ENCODE results near the gene TTI1.

The TTI1 gene

GRCh38 chr20:38054647-38055046, 21.4 kb upstream of the TTI1 start:
- H3K36me3 ChIP-seq = peaks cover 56% of the 10 kb centered on the region

DNA sequence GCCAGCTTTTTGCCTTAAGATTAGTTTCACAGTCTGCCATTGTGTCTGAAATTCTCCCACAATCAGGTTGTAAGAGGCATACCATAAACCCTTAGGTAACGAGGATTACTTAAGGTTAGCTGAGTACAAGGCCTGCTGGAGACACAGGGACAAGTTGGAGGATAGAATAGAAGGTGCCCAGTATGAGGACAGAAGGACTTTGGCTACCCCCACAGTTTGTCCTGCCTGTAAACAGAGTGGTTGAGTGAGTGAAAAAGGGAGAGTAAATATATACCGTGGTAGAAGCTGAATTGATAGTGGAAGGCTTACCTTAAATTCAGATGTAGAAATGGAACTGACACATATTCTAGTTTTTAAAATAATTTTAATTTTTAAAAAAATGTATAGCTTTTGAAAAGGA, 19.6 kb upstream of the TTI1 start:
- no peak overlapping the region for H3K4me3 ChIP-seq (ENCODE audit: low read depth in 1 of 2, low read length in 1 of 2)
- no peak for TF ChIP-seq CTCF (IDR thresholded peaks at IDR 0.05)
- H3K36me3 ChIP-seq = peaks cover 53% of the 10 kb centered on the region
- H3K9me3 ChIP-seq = no peaks in the 10 kb centered on the region
- H3K27ac ChIP-seq = no peak overlapping the region
- no peaks in the 10 kb centered on the region for H3K4me1 ChIP-seq (ENCODE audit: control insufficient read depth in 1 of 2, insufficient read depth in 1 of 2, low read depth in 1 of 2, low read length in 1 of 2)
- no peaks in the 10 kb centered on the region for H3K27me3 ChIP-seq

More at GRCh38 chr20:38054647-38055046, 21.4 kb upstream of the TTI1 start:
- Histone ChIP-seq H3K27ac (no peak overlapping the region), H3K9me3 (no peaks in the 10 kb centered on the region), H3K27me3 (no peaks in the 10 kb centered on the region), H3K4me1 (ENCODE audit: control insufficient read depth in 1 of 2, insufficient read depth in 1 of 2, low read depth in 1 of 2, low read length in 1 of 2) (no peaks in the 10 kb centered on the region), H3K4me3 (ENCODE audit: low read depth in 1 of 2, low read length in 1 of 2) (no peak overlapping the region)
- TF ChIP-seq CTCF (IDR thresholded peaks at IDR 0.05) = no peak

- no peak overlapping the region for H3K27ac ChIP-seq
- TF ChIP-seq CTCF (IDR thresholded peaks at IDR 0.05) = no peak
- peaks cover 61% of the 10 kb centered on the region for H3K36me3 ChIP-seq
- no peaks in the 10 kb centered on the region for H3K27me3 ChIP-seq
- no peaks in the 10 kb centered on the region for H3K9me3 ChIP-seq
- no peaks in the 10 kb centered on the region for H3K4me1 ChIP-seq (ENCODE audit: control insufficient read depth in 1 of 2, insufficient read depth in 1 of 2, low read depth in 1 of 2, low read length in 1 of 2)
- no peak overlapping the region for H3K4me3 ChIP-seq (ENCODE audit: low read depth in 1 of 2, low read length in 1 of 2)
Measured at GRCh38 chr20:38050686-38051085, 17.4 kb upstream of the TTI1 start.

GRCh38 chr20:38049800-38050199, 16.5 kb upstream of the TTI1 start:
- Histone ChIP-seq H3K9me3 (no peaks in the 10 kb centered on the region), H3K36me3 (peaks cover 70% of the 10 kb centered on the region), H3K27me3 (no peaks in the 10 kb centered on the region), H3K27ac (no peak overlapping the region), H3K4me3 (ENCODE audit: low read depth in 1 of 2, low read length in 1 of 2) (no peak overlapping the region), H3K4me1 (ENCODE audit: control insufficient read depth in 1 of 2, insufficient read depth in 1 of 2, low read depth in 1 of 2, low read length in 1 of 2) (no peaks in the 10 kb centered on the region)
- no peak for TF ChIP-seq CTCF (IDR thresholded peaks at IDR 0.05)

- Histone ChIP-seq H3K4me3 (ENCODE audit: low read depth in 1 of 2, low read length in 1 of 2) (no peak overlapping the region), H3K27me3 (no peaks in the 10 kb centered on the region), H3K4me1 (ENCODE audit: control insufficient read depth in 1 of 2, insufficient read depth in 1 of 2, low read depth in 1 of 2, low read length in 1 of 2) (no peaks in the 10 kb centered on the region), H3K27ac (no peak overlapping the region), H3K9me3 (no peaks in the 10 kb centered on the region), H3K36me3 (peaks cover 87% of the 10 kb centered on the region)
- TF ChIP-seq CTCF (IDR thresholded peaks at IDR 0.05) = no peak
Measured at GRCh38 chr20:38046572-38046971, 13.3 kb upstream of the TTI1 start.

DNA sequence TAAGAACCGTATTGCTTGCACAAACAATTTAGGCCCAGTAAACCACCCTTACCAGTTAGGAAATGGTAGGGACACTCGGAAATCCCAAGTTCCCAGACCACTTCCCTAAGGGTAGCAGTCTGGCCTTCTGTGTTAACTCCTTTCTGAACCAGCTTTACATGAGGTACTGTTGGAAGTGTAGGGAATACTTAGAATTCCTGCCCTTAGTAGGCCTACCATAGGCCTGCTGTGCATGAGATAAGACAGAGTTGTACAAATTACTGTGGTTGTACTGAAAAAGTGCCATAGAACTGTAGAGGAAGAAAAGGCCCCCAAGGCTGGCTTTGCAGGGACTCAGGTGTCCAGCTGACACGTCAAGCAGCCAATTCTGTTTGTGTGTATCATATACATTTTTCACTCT, 11.4 kb upstream of the TTI1 start:
- H3K4me3 ChIP-seq (ENCODE audit: low read depth in 1 of 2, low read length in 1 of 2) = no peak overlapping the region
- H3K27ac ChIP-seq = no peak overlapping the region
- H3K4me1 ChIP-seq (ENCODE audit: control insufficient read depth in 1 of 2, insufficient read depth in 1 of 2, low read depth in 1 of 2, low read length in 1 of 2) = no peaks in the 10 kb centered on the region
- H3K27me3 ChIP-seq = no peaks in the 10 kb centered on the region
- TF ChIP-seq CTCF (IDR thresholded peaks at IDR 0.05) = no peak
- H3K9me3 ChIP-seq = no peaks in the 10 kb centered on the region
- H3K36me3 ChIP-seq = peaks cover 79% of the 10 kb centered on the region

All from neutrophil (primary cell).